ENCODE measurements around the gene DHX8.
A peak's percentile ranks its signal among the peaks of the same experiment; 100 is the strongest.

DHX8 gene

GRCh38 chr17:43548689-43549379, 65.1 kb downstream of the DHX8 start:
- DNase-seq, result no peak

DNA sequence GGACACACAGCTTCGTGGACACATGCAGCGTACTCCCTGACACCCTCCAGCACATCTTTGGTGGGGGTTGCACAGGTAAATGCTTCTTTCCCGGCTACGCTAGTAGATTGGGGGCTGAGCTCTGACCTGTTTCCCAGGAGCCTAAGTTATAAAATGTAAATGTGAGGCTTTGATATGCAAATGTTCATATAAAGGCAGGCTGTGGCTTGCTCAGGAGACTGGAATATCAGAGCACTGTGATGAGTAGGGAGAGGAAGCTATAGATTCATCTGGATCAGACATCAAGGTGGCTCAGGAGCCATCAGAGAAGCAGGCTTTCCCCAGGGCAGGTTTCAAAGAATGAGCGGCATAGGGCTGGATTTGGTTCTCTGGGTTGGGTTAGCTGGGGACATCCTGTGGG, 65.7 kb downstream of the DHX8 start:
- DNase-seq, result no peak

- no peak for DNase-seq
Observed at GRCh38 chr17:43550754-43551153, 67.0 kb downstream of the DHX8 start.

DNA sequence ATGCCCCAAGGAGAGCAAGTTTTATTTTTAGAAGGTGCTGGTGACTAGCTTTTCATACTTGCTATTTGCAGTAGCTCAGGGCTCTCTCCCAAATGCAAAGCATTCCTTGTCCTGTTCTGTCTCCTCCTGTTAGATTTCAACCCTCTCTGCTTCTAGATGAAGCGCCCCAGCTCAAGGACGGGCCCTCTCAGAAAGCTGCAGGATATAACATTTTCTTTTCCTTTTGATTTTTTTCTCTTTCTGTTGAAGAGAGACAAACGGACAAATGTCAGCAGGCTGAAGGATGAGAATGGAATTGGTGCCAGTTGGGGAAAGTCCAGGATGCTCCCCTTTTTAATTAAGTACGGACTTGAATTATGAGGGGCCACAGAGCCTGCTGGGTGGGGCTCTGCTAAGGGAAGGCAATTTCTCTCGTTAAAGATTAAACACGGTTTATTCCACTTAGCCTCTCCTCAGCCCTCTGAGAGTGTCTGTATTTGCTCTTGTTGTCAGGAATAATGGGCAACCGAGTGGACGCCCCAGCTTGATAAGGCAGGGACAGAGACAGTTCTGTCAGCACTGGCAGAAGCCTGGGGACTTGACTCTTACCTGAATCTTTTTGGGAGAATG, 68.6 kb downstream of the DHX8 start:
- no peak for DNase-seq

DNA sequence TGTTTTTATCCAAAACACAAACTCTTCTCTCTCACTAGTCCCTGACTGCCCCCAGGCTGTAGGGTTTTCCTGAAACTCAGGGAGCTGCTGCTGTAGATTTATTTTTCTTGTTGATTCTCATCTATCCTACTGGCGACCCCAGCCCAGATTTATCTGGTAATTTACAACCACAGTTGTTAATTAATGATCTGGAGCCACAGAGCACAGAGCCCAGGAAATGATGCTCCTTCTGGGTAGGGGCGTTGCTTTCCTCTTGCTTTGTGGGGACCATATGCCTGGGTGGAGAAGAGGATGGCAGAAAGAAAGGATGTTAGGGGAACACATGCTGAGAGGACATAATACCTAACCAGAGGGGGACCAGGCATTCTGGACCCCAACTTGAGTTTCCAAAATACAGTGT, 69.8 kb downstream of the DHX8 start:
- DNase-seq, result no peak

GRCh38 chr17:43554857-43555256, 71.1 kb downstream of the DHX8 start:
- no peak for DNase-seq

GRCh38 chr17:43556292-43556691, 72.5 kb downstream of the DHX8 start:
- no peak for DNase-seq

GRCh38 chr17:43558805-43559160, 75.0 kb downstream of the DHX8 start:
- no peak for DNase-seq

GRCh38 chr17:43559161-43559816, 75.5 kb downstream of the DHX8 start:
- DNase-seq, result no peak

GRCh38 chr17:43560461-43561427, 77.0 kb downstream of the DHX8 start:
- DNase-seq, result no peak

GRCh38 chr17:43562679-43563599, 79.2 kb downstream of the DHX8 start:
- peak; percentile 50 to 79 for DNase-seq

DNA sequence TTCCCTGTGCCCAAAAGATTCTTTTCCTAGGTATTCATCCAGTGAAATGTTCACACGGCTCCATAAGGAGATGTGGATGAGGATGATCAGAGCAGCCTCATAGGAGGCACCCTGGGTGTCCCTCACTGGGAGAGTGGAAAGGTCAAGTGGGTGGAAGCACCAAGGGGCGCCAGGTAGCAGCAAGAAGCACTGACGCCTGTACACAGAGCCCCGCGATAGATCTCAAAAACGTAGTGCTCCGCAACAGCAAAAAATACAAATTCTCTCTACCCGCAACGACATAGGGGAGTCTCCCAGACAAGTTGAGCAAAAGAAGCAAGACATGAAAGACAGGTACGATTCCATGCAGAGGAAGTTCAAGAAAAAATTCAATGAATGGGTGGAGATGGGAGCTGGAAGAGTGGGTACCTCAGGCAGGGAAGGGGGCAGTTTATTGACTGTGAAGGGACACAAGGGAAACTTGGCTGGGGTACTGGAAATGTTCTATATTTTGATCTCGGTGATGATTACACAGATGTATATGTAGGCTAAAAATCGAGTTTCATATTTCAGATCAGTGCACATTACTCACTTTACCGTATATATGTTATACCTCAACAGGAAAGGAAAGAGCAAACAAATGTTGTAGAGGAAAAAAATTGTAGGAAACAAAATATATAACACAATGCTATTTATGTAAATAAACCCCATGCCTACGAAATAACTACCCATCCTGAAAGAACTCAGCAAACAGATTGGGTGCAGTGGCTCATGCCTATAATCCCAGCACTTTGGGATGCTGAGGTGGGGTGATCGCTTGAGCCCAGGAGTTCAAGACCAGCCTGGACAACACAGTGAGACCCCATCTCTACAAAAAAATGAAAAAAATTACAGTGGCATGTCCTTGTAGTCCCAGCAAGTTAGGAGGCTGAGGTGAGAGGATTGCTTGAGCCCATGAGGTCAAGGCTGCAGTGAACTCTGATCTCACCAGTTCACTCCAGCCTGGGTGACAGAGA, 80.1 kb downstream of the DHX8 start:
- no peak for DNase-seq

DNA sequence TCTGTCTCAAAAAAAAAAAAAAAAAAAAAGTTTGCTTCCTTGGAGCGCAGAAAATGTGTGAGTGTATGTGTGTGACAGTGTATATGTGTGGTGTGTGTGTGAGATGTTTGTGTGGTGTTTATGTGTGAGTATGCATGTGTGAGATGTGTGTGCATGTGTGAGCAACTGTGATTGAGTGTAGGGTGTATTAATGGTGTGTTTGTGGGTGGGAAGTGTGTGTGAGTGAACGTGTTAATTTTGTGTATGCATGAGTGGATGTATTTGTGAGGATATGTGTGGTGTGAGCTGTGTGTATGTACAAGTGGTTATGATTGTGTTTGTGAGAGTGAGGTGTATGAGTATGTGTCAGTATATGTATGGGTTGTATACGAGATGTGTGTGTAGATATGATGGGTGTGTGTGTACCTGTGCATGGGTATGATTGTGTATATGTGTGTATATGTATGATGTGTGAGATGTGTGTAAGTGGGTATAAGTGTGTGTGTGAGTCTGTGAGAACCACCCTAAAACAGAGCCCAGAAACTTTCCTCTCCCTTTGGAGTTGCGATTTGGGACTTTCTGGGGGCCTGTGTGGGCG, 84.8 kb downstream of the DHX8 start:
- no peak for DNase-seq

DNA sequence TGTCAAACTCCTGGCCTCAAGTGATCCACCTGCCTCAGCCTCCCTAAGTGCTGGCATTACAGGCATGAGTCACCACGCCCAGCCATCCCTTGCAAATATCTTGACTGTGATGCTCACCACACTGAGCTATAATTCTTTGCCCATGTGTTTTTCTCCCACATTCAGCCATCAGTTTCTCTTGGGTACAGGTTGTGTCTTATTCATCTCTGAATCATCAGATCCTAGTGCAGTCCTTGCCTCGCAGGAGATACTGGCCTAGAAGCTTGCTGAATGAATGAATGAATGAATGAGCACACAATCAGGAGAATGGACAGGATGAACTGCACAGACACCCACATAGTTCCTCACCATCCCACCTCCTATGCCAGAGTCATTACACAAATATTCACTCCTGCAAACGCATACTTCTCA, 86.7 kb downstream of the DHX8 start:
- no peak for DNase-seq

DNA sequence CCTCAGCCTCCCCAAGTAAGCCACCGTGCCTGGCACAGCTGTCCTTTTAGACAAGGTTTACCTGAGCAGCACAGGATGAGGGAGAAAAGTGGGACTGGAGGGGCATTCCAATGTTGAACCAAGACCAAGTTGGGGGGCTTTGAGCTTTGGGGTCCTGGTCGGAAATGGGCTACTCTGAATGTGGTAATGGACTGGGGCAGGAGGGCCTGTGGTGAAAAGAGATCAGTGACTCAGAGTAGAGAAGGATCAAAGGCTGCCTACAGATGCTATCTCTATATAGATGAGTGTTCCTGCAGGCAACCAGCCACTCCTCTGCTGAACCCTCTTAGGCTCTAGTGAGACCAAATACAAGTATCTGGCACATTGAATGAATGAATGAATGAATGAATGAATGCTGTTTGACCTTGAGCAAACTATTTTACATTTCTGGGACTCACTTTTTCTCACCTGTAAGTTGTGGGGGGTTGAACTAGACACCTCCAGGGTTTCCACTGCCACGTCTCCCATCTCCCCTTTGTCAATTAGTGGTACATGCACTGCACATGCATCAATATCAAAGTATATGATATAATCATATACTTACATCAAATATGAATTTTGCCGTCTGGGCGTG, 88.7 kb downstream of the DHX8 start:
- DNase-seq, result no peak

- DNase-seq, result no peak
Observed at GRCh38 chr17:43573579-43574321, 90.0 kb downstream of the DHX8 start.

DNA sequence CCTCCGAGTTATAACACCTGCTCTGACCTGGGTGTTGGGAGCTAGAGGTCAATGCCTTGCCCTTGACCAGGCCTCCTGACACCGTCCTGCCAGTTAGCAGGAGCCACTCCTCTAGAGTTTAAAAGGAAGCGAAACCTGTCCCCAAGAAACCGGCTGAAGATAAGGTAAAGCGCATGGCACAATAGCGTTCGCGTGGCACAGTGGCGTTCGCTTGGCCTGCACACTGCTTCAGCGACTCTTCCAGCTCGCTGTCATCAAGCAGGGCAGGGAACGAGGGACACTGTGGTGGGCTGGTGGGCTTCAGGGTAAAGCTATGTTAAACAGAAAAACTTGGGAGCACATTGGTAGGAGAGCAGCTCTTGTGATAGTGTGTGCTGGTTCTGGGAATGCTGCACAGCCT, 90.6 kb downstream of the DHX8 start:
- DNase-seq, result no peak

GRCh38 chr17:43574896-43575525, 91.2 kb downstream of the DHX8 start:
- no peak for DNase-seq

All from NCI-H524 (cell line).